ENCODE measurements around the gene DYRK1A. TPM values are rescaled to one million over a fixed set of nuclear protein-coding genes. Genes with fewer than 3 reads are reported as not detected.

Gene DYRK1A
- total RNA-seq, 1 donor from 2014 or later = 88.8 TPM

DNA sequence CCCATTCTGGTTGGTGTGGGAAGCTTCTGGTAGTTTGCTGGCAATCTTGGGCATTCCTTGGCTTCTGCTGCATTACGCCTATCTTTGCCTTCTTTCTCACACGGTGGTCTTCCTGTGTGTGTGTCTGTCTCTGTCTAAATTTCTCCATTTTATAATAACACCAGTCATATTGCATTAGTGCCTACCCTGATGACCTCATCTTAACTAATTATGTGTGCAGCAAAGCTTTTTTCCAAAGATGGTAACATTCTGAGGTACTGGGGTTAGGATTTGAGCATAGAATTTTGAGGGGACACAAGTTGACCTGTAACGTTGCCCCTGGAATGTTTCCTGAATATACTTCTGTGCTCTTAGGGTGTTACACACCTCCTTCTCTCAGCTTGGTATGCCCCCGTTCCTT lies 77.1 kb downstream of the DYRK1A start:
- intact Hi-C loops (cut with micrococcal nuclease) = no loop called here

DNA sequence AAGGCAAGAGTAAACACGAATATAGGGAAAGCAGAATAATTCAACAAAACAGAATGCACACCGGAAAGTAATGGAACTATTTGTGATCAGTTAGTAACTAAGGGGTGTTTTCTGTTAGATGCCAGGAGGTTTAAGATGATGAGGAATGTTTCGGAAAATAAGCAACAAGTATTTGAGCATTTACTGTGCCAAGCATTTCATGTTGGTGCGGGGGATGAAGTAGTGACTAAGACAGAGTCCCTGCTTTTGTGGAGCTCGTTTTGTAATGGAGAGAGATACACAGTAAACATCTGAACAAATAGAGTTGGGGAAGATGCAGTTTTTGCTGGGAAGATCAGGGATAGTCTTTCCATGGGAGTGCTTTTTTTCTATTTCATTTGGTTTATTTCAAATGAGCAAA lies 78.7 kb downstream of the DYRK1A start:
- intact Hi-C loops (cut with micrococcal nuclease) = no loop called here

DNA sequence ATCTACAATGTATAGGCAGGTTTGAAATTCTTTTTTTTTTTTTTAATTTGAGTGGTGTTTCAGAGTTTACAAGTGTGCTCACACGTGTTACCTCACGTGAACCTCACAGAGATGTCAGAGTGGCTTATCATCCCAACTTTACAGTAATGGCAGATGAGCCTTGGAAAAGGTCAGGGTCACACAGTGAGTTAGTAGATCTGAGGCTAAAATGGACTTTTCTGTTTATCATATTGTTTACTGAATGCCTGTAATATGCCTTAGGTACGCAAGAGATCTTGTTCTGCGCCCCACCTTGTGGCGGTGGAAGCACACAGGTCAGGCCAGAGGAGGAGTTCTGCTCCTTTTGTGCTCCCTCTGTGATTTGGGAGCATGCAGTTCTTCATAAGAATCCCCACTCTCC lies 80.0 kb downstream of the DYRK1A start:
- intact Hi-C loops (cut with micrococcal nuclease) = no loop called here

DNA sequence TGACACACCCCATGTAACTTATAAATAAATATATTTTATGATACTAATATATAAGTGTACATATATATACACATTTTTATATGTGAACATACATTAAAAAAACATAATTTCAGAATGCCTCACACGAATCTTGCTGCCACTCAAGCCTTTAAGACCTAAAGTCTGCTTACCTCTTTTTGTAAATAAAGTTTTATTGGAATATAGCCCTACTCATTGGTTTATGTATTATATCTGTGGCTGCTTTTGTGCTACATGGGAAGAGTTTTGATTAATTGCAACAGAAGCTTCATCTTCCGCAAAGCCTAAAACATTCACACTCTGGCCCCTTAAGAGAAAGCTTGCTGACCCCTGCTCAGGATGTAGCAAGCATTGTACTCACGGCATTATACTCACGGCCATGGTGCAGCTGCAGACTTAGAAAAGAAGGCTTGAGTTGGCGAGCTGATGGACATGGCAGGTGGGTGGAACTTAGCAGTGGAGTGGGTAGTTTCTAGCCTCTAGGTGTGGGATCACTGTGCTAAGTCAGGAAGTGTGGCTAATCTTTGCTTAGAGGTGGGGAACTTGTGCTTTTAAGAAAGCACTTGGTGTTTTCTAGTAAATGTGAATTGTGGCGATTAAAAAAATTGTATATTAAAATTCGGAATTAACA lies 80.8 kb downstream of the DYRK1A start:
- intact Hi-C loops (cut with micrococcal nuclease) = no loop called here

DNA sequence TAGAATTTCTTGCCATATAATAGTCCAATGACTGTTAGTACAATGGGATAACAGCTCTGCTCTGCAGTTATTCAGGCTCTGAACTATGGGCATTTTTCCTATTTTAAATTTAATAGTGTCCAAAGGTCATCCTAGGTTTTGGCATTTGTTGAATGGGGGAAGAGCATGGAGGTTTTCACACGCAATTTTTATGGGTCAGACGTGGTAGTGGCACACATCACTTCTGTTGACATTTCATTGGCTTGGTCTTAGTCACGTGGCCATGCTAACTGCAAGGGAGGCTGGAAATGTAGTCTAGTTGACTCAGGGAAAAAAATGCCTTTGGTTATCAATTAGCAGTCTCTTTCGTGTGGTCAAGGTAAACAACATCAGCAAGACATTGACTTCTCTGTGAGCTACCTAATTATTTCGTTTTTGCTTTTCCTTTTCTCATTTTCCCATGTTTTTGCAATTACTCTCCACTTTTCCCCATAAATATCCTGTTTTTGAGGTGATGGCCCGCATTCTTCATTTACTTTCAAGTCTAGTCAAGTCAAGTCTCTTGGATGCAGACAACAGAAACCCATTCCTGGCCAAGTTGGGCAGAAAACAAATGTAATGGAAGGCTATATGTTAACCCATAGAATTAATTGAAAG lies 82.8 kb downstream of the DYRK1A start:
- intact Hi-C loops (cut with micrococcal nuclease) = no loop called here

DNA sequence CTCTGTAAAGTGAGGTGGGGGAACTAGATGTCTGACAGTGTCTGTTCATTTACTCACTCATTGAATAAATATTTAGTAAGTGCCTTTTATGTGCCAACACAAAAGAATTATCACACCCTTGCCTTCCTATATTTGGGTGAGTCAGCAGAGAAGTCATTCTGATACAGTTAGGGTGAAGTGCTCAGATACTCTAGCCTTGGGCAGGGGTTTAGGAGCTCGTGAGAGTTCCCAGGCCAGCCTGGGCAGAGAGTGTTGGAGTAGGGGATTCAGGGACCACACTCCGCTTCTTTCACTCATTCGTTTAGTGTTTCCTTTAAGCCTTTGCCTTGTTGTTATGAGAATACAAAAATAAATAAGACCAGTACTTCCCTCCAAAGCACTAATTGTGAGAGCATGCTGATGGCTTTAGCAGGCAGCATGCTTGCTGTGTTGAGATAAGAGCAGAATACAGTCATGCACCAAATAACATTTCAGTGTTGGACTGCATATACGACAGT lies 83.9 kb downstream of the DYRK1A start:
- intact Hi-C loops (cut with micrococcal nuclease) = loop anchor here (10.0 kb wide), 1 partner anchor 376 kb away; the partner anchor contains the start of genes PIGP and TTC3

DNA sequence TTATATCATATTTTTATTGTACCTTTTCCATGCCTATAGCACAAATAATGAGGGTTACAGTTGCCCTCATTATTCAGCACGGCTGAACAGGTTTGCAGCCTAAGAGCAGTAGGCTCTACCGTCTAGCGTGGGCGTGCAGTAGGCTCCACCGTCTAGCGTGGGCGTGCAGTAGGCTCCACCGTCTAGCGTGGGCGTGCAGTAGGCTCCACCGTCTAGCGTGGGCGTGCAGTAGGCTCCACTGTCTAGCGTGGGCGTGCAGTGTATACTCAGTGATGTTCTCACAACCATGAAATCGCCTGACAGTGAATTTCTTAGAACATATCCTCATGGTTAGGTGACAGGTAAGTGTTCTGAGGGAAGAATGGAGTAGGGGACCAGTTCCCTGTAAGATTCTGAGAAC lies 84.9 kb downstream of the DYRK1A start:
- intact Hi-C loops (cut with micrococcal nuclease) = loop anchor here (10.0 kb wide), 1 partner anchor 377 kb away; the partner anchor contains the start of genes PIGP and TTC3

DNA sequence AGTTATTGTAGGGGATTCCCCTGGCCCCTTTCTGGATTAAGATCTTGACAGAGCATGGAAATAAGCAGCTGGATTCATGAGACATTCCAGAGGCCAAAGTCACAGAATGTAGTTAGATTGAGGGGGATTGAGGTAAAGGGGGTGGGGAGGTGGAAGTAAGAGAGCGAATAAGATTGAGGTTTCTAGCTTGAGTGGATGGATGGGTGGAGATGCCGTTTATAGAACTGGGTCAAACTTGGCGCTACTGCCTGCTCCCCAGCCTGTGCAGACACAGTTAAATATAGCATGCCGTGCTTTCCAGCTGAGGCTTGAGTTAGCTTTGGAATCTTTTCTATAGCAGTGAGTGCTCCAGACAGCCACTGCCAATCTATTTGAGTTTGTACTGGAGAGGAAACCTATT lies 85.7 kb downstream of the DYRK1A start:
- intact Hi-C loops (cut with micrococcal nuclease) = loop anchor here (10.0 kb wide), 1 partner anchor 377 kb away; the partner anchor contains the start of genes PIGP and TTC3

DNA sequence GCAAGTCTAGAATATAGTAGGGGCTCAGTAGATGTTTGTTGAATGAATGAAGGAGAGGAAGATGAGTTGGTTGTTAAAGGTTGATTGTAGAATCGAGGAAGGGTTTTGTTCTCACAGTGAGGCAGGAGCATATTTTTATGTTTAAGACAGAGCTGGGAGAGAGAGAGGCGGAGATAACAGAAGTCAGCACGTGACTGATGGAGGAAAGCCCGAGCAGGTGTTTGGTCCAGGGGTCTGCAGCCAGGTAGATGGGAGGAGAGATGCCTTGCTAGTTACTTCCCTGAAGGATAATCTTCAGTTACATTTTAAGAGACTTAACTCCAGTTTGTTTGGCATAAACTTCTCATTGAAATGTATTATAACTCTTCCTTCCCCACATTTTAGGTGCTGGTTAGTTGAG lies 86.8 kb downstream of the DYRK1A start:
- intact Hi-C loops (cut with micrococcal nuclease) = loop anchor here (10.0 kb wide), 1 partner anchor 379 kb away; the partner anchor contains the start of genes PIGP and TTC3

DNA sequence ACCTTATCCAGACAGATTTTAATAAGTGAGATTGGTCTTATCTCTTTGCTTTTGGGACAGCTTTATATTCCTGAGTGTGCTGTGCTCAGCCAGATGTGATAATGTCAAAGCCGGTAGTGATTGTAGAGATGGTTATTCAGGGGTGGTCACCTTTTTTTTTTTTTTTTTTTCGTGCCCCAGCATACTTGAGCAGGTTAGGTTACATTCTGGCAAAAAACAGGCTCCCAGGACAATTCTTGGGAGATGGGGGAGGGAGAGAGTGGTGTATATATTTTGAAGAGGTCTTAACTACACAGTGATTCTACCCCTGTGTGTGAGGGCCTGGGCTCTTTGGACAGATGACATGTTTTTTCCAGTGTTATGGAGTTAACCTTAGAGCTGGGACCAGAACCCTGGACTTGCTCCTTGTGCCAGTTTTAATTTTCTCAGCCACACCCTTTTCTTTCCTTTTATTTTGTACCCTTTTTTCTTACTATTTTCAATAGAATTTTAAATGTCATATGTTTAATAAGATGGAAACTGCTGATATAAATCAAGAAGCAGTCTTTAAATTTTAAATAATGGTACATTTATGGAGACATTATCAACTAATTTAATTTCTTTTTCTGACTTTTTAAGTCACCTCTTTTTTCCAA lies 88.4 kb downstream of the DYRK1A start:
- intact Hi-C loops (cut with micrococcal nuclease) = loop anchor here (10.0 kb wide), 1 partner anchor 380 kb away; the partner anchor contains the start of genes PIGP and TTC3

DNA sequence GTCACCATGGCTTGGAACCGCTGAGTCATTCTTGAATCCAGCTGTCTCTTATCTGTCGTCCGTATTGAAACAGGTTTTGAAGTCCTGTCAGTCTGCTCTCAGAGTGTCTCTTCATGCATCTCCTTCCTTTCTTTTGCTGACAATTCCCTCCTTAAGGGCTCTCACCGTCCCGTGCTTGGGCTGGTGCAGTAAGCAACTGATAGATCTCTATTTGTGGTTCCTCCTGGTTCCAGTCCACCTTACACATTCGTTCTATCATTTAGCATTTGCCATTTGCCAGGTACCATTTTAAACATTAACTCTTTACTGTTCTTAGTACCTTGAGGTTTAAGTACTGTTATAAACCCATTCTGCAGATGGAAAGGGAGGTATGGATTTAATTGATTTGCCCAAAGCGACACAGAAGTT lies 88.9 kb downstream of the DYRK1A start:
- intact Hi-C loops (cut with micrococcal nuclease) = loop anchor here (10.0 kb wide), 1 partner anchor 381 kb away; the partner anchor contains the start of genes PIGP and TTC3

DNA sequence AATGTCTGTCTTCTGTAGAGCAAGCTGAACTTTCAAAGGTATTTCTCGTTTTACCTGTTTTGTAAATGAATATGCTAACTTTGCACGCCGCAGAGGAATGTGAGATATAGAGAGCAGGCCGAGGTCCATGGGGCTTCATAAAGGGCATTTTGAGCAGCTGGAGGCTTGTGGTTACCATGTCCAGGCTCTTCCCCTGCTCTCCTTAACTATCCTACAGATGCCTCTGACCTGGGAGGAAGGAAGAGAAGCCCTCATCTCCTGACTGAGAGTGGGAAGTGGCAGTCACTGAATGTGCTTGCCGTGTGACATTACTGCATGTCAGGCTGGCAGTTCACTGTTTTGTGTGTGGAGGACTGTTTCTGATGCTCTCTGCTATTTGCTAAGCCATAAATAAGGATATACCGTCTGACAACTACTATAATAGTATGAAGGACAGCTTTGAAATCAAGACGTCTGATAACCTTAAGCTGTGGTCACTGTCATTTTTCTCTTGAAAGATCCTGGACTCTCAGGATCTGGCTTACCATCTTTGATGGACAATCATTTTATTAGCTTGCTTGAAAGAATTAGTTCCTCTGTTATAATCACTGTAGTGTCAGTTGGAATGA lies 92.2 kb downstream of the DYRK1A start:
- intact Hi-C loops (cut with micrococcal nuclease) = loop anchor here (10.0 kb wide), 1 partner anchor 384 kb away; the partner anchor contains the start of genes PIGP and TTC3

DNA sequence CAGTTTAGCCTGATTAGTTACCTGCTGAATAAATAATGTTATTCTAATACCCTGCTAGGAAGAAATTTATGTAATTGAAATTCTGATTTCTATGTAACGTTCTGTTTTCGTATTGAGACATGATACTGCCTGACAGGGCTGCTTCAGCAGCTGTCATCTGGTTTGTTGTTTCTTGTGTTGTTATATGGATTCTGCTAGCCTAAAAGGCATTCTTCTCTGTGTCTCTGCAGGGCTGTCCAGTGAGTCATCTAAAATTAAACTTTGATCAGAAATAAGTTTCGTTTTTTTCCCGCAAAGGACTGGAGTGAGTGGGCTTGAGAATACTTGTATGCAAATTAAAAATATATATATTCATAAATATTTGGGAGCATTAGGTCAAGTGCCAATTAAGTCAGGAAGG lies 93.0 kb downstream of the DYRK1A start:
- intact Hi-C loops (cut with micrococcal nuclease) = loop anchor here (10.0 kb wide), 1 partner anchor 385 kb away; the partner anchor contains the start of genes PIGP and TTC3

DNA sequence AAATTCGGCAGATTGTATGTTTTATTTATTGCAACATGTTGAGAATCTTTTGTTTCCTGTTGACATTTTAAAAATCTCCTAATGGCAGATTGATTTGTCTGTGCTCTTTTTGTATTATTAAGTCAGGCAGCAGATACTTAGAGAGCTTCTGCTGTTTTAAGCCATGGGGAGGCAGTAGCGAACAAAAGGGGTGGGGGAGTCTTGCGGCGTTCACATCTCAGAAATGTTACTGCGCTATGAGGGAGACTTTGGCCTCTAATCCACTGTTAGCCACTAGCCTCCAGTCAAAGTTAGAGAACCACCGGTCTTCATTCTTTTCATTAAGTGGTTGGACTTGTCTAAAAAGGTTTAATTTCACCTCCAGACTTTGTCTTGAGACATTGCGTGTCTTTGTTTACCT lies 93.6 kb downstream of the DYRK1A start:
- intact Hi-C loops (cut with micrococcal nuclease) = loop anchor here (5.0 to 10.0 kb wide), 2 partner anchors 105 to 238 kb away; no protein-coding TSS in a partner anchor

DNA sequence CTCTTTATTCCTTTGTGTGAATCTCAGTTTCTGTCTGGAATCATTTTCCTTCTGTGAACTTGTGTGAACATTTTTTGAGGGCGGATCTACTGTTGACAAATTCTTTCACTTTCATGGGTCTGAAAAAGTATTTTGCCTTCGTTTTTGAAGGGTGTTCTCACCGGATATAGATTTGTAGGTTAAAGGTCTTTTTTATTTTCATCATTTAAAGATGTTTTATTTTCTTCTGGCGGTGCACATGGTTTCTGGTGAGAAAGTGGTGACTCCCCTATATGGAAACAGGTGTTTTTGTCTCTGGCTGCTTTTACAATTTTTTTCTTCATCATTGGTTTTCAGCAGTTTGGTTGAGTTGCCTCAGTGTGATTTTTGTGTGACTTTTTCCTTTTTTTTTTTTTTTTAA lies 94.9 kb downstream of the DYRK1A start:
- intact Hi-C loops (cut with micrococcal nuclease) = loop anchor here (5.0 to 10.0 kb wide), 2 partner anchors 103 to 239 kb away; no protein-coding TSS in a partner anchor

DNA sequence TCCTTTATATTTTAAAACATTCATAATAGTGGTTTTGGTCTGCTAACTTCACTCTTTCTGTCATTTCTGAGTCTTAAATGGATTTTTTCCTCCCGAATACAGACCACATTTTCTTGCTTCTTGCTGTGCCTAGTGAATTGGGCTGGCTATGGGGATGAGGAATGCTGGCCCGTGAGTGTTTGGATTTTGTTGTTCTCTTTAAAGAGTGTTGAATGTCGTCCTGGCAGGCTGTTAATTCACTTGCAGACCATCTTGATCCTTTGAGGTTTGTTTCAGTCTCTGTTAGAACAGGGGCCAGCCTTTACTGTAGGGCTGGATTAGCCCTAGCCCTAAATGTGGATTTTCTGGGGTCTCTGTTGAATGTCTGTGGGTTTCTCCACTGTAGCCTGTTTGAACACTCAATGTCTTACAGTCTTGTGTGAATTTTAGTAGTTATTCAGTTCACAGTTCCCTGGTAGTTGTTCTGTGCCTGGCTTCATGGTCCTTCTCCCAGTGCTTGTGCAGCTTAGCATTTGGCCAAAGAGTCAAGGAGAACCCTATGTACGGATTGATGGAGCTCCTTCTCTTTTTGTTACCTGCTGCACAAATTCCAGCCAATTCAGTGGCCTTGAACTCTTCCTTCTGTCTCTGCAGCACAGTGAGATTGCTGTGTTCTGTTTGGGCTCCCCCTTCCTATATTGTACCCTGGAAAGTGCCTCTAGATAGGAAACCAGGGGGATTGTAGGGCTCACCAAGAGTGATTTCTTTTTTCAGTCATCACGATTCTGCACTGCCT lies 95.7 kb downstream of the DYRK1A start:
- intact Hi-C loops (cut with micrococcal nuclease) = loop anchor here (2.0 to 10.0 kb wide), 3 partner anchors 93 to 240 kb away; no protein-coding TSS in a partner anchor

DNA sequence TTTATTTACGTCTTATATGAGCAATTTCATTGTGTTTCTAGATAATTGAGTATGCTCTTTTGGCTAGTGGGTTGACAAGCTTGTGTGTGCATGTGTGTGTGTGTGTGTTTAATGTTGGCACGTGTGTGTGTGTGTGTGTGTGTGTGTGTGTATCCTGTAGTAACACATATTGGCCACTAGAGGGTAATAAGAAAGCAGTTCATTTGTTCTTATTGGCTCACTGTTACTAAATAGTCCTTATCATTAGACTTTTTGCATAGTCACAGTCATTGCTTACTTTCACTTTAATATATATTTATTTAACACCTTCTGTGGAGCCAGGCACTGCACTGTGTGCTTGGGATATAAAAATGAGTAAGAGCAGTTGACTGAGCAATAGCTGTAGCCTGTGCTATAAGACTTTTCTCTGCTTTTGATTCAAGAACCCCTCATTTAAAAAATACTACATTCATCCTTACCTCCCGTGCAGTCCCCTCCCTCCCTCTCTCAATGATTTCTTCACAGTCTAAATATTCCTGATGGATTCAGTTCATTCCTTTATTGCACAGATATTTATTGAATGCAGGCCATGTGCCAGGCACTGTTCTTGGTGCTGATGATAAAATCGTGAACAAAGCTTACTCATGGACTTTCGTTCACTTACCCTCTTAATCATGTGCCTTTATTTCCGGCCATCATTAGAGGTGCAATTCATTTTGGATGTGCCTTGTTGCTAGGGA lies 96.7 kb downstream of the DYRK1A start:
- intact Hi-C loops (cut with micrococcal nuclease) = loop anchor here (2.0 to 10.0 kb wide), 3 partner anchors 94 to 241 kb away; no protein-coding TSS in a partner anchor

DNA sequence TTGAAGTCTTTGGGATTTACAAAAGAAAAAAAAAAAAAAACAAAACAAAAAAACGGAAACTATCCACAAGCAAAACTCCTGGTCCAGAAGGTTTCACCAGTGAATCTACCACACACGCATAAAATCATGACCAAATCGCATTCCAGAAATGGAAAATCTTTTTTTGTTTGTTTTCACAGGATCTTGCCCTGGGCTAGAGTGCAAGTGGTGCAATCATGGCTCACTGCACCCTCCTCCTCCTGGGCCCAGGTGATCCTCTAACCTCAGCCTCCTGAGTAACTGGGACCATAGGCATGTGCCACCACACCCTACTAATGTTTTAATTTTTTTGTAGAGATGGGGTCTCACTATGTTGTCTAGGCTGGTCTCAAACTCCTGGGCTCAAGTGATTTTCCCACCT lies 100.5 kb downstream of the DYRK1A start:
- intact Hi-C loops (cut with micrococcal nuclease) = loop anchor here (10.0 kb wide), 1 partner anchor 98 kb away; no protein-coding TSS in a partner anchor

DNA sequence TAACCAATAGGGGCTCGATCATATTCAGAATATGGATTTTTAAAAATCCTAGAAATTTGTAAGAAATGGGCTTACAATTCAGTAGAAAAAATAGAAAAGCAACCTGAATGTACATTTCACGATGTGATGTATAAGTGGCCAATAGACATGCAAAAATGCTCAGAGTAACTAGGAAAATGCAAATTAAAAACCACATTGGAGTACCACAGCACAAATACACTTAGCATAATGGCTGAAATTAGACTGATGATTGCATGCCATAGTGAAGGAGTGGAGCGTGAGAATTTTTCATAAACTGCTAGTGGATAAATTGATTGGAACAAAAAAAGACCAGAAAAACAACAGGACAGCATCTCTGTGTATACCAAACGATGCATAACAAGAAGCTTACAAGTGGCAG lies 102.3 kb downstream of the DYRK1A start:
- intact Hi-C loops (cut with micrococcal nuclease) = loop anchor here (10.0 kb wide), 1 partner anchor 96 kb away; no protein-coding TSS in a partner anchor

Data from T-helper 2 cell treated with Interferon-gamma antibody and Interleukin-4, amounts not matched to agents 100 ng/mL and 5 ng/mL, for 36 hours (primary cell).